Head of caudate nucleus (tissue), 42 donors: ENCODE measurements around the gene VSIR.
A peak's percentile ranks its signal among the peaks of the same experiment; 100 is the strongest.

Experiments used
- DNase-seq, 42 donors: peaks; one replicate each; pipeline versions ENCODE4 v3.0.0 to v3.0.0-alpha.2; 2020 to 2021; ENCODE audit warnings: mixed read lengths in 7 of 42
- intact Hi-C: fragments of 100-400 bp; cut with DNase I; formaldehyde crosslinking; loops from one replicate; pipeline ENCODE4 v1.15.0; 2022

VSIR gene

DNA sequence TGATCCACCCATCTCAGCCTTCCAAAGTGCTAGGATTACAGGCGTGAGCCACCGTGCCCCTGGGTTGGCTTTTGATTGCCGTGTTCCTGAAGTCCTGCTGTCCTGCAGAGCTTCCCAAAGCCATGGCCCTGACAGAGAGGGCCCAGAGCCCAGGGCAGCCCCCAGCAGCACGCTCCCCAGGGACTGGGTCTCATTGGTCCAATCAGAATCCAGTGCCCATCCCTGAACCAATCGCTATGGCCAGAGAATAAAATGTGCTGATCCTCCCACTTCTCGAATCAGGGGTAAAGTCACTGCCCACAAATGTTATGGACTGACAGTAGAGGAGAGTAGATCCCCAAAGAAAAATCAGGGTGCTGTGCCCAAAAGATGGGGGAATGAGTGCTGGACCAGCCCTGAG is 48.8 kb downstream of the VSIR start:
- no peak for DNase-seq

DNA sequence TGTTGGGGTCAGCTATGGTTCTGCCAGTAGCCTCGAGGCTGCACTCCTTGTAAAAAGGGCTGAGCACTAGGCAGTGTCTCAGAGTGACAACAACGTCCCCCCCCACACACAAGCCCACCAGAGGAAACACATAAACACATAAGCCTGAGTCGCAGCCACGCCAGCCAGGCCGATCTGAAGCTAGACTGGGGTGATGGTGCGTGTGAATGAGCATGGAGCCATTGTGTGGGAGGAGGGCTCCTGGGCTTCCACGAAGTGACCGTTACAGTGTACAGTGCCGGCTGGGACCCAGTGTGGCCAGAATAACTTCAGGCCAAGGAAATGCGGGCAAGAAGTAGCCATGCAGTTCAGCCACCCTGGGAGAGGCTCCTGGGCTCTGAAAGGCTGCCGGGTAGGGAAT is 50.0 kb downstream of the VSIR start:
- intact Hi-C loops, result no loop called here
- no peak for DNase-seq

More for the DNA sequence above, 48.8 kb downstream of the VSIR start:
- intact Hi-C loops, result no loop called here

DNA sequence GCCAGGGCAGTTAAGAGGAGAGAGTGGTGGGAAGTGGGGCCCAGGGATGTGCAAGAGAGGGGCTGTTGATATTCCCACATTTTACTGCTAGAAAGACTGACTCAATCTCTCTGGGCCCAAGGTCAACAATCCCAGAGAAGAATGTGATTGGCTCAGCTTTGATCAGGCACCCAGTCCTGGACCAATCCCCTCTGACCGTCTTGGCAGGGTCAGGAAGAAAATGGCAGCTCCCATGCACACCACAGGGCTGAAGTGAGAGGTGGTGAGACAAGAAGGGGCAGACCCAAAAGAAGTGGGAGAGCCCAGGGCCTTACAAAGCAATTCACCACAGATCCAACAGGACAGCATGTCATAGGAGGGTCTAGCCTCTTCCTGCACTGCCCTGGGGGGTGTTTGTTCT is 50.5 kb downstream of the VSIR start:
- intact Hi-C loops, result no loop called here
- DNase-seq, result no peak

DNA sequence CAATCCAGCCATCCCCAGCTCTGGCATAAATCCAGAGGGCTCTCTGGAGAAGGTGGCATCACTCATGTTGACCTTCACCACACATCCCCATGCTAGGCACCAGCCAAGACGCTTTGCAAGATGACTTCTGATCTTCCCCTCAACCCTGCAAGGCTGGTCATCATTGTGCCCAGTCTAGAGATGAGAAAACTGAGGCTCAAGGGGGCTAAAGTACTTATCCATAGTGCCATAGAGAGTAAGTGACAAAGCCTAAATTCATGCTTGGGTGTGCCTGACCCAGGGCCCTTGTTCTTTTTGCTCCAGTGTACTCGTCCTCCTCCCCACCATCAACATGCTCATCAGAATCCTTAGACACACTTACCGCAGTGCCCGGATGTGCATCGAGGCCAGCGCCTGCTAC is 52.0 kb downstream of the VSIR start:
- no peak for DNase-seq
- intact Hi-C loops, result no loop called here

DNA sequence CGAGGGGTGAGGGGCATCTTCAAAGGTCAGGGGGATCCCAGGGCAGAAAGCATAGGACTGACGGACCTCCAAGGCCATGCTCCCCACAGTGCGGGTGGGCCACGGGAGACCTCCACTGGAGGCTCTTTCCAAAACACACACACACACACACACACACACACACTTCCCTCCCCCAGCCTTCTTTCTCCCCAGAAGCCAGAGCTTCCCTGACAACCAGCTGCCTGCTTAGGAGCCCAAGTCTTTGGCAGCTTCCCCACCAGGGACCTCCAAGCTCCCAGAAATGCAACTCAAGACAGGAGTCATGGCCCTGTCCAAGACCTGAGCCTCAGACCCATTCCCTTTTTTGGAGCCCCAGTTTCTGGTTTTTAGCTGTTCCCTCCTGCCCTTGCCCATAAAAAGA is 53.0 kb downstream of the VSIR start:
- no peak for DNase-seq

DNA sequence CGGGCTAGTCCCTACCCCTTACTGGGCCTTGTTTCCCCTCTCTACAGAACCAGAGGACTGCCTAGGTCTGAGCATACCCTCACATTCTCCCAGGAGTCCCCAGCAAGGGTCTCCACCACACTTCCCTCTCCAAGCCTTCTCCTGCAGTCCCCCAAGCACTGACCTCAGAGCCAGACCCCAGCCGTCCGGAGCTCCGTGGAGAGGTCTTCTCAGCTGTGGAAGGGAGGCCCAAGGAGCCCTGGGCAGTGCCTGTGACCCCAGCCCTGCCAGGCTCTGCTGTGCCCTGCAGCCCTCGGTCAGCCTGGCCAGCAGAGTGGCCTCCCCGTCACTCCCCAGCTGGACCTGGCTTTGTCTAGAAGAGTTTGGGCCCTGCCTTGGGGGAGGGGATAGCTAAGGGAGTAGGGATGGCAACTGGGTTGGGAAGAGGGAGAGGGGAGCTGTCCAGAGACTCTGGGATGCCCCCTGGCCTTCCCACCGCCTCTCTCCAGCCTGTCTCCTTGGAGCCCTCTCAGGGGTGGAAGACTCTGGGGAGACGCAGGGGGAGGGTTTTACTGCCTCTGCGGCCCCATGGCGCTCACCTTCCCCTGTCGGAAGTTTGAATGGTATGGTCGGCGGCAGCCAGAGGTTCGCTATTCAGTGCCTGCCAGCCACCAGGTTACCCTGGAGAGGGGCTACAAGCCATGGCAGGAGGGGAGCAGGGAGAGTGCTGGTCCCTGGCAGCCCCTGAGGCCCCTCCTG is 53.7 kb downstream of the VSIR start, which contains the start of gene C10orf105:
Gene C10orf105, minus strand, starts transcription at position 315 of the 738 bp plus-strand sequence. CDS start 3,441 bp downstream, outside the sequence.
- peak in 6 of 42 donors; percentile 23 to 48 (median 42) for DNase-seq
- intact Hi-C loops, result loop anchor here (10.0 kb wide), 1 partner anchor 175 kb away; no protein-coding TSS in a partner anchor

More for the DNA sequence above, 53.0 kb downstream of the VSIR start:
- intact Hi-C loops, result no loop called here

DNA sequence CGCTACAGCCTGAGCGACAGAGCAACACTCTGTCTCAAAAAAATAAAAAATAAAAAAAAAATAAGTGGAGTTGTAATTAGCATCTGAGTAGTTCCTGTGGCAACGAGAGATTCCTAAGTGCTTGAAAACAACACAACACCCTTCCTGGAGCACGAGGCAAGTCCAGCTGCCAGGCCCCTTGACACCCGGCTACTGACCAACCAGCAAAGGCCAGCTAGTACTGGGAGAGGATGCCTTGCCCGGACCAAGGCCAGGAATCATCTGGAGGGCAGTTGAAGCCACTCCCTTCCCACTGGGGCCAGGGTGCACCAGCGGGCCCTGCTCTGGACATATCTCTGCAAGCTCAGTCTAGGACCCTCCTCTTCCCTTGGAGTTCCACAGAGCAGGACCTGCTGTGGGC is 54.3 kb downstream of the VSIR start:
- peak in 7 of 42 donors; percentile 29 to 52 (median 46) for DNase-seq

DNA sequence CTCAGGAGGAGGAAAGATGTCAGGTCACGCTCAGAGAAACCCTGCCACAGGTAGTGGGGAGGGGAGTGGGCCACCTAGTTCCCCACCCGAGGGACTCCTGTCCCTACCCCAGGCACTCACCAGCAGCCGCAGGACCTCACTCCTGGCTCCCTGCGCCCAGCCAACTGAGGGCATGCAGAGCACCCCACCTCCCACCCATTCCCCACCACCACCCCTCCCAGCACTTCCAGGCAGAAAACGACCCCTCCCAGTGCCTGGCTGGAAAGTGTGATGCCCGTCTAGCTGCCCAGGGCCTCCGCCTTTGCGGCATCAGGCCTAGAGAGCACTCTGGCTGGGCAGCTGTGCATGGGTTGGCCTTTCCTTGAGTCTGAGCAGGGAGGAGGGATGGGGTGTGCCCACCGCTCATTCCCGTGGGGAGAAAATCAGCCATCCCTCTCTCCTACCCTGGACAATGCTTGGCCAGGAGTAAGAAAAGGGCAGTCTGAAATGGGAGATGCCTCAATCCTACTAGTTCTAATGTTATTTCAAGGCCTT is 55.1 kb downstream of the VSIR start:
- intact Hi-C loops, result loop anchor here (10.0 kb wide), 1 partner anchor 177 kb away; no protein-coding TSS in a partner anchor

More for the DNA sequence above, 54.3 kb downstream of the VSIR start:
- intact Hi-C loops, result loop anchor here (10.0 kb wide), 1 partner anchor 176 kb away; no protein-coding TSS in a partner anchor

DNA sequence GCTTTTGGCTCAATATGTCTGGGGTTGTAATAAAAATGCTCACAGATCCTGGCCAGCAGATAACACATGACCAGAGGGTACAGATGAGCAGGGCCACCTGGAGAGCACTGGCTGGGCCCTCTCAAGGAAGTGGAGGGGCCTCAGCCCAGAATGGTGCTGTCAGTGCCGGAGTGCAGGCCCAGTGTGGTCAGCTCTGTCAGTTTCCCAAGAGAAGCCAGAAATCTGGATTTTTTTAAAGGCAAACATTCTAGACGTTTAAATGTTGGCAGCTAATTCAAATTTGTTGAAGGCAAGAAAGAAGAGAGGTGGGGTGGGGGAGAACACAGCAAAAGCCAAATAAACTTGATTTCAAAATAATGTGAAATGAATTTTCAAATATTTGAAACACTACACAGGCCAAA is 55.8 kb downstream of the VSIR start:
- DNase-seq, result no peak
- intact Hi-C loops, result loop anchor here (10.0 kb wide), 1 partner anchor 177 kb away; no protein-coding TSS in a partner anchor

More for the DNA sequence above, 55.1 kb downstream of the VSIR start:
- DNase-seq, result no peak

DNA sequence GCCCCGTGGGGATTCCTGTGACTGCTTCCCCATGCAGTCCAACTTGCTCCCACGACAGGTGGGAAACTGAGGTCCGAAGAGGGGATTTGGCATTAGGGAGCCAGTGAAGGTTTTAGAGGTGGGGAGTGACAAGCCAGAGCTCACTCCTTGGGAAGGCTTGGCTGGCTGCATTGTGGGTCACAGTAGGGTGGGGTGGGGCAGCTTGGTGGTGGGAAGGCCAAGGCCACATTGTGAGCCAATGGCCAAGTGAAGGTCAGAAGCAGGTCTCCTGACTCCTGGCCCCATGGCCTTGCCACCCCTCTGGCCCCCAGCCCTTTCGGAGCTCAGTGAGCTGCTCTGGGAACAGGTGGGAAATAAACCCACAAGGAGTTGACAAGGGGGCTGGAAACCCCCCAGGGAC is 56.3 kb downstream of the VSIR start:
- intact Hi-C loops, result loop anchor here (10.0 kb wide), 1 partner anchor 178 kb away; no protein-coding TSS in a partner anchor
- DNase-seq, result no peak

DNA sequence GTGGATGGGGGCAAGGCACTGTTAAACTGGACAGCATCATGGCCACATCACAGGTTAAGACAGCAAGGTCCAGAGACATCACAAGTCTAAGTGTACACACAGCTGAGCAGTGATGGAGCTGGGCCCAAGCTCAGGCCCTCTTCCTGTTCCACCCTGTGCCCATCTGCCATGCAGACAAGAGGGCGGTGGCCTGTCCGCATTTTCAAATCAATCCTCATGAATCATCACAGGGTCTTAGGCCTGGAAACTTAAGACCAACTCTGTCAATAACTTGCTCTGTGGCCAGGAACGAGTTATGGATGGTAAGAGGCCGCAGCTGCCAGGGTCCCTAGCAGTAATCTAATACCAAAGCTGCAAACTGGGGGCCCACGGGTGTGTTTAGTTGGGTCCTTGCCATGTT is 56.9 kb downstream of the VSIR start:
- intact Hi-C loops, result loop anchor here (10.0 kb wide), 1 partner anchor 178 kb away; no protein-coding TSS in a partner anchor
- no peak for DNase-seq

DNA sequence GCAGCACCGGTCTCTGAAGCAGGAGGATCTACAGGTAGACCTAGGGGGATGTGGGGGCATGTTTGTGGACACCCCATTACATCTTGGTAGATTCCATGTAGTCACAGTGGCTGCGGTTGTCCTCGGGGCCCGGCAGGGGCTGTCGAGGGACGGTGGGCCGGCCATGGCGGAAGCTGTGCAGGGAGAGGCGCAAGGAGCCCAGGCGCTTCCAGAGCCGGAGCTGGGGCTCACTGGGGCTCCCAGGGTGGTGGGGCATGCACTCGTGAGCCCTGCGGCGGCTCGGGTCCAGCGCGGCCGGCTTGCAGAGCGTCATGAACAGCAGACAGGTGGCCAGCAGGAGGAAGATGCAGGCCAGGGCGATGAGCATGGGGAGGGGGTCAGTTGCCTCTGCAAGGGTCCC is 57.5 kb downstream of the VSIR start:
- DNase-seq, result no peak
- intact Hi-C loops, result loop anchor here (10.0 kb wide), 1 partner anchor 179 kb away; no protein-coding TSS in a partner anchor

DNA sequence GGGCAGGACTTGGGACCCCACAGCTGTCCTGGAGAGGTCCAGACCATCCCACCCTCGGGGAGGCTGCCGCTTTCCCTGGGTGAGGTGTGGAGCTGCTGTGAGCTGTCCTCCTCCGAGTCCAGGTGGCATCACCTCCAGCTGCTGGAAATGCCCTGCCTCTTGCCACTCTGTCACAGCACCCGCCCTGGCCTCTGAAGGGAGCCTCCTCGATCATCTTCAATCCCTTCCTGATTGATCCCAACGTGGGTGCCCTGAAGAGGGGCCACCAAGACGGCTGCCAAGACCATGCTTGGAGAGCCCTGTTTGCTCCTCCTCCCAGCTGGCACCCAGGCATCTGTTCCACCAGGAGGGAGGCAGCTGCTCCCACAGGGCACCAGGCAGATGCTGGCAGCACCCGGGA is 58.3 kb downstream of the VSIR start:
- intact Hi-C loops, result loop anchor here (10.0 kb wide), 1 partner anchor 180 kb away; no protein-coding TSS in a partner anchor
- peak in 4 of 42 donors; percentile 27 to 44 (median 36) for DNase-seq

DNA sequence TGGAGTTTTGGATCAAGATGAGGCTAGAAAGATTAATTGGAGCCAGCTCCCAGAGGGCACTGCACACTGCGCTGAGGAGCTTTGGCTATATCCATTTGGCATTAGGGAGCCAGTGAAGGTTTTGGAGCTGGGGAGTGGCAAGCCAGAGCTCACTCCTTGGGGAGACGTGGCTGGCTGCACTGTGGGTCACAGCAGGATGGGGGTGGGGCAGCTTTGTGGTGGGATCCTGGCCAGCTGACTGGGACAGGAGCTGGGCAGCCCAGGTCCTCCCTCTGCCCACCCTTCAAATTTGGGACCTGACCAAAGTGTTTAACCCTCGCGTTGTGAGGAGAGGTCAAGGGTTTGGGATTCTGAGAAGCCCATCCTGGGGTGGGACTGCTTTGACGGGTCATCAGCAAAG is 58.7 kb downstream of the VSIR start:
- intact Hi-C loops, result loop anchor here (5.0 to 10.0 kb wide), 3 partner anchors 180 to 337 kb away; no protein-coding TSS in a partner anchor
- peak in 1 of 42 donors; percentile 52 for DNase-seq

DNA sequence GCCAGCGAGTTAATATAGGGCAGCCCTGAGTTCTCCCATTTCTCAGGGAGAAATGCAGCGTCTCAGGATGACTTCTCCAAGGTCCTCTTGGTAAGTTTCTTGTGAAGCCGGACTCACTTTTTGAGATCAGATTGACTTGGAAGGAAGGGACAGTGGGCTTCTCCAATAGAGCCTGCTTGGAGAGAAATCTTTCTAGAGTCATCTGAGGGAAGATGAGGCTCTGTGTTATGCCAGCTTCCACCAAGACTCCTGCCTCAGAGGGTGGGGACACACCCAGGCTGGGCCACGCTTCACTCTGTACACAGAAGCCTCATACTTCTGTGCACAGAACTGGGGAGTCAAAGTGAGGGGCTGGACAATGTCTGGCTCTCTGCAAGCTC is 59.3 kb downstream of the VSIR start:
- DNase-seq, result no peak
- intact Hi-C loops, result loop anchor here (5.0 to 10.0 kb wide), 3 partner anchors 181 to 337 kb away; no protein-coding TSS in a partner anchor

DNA sequence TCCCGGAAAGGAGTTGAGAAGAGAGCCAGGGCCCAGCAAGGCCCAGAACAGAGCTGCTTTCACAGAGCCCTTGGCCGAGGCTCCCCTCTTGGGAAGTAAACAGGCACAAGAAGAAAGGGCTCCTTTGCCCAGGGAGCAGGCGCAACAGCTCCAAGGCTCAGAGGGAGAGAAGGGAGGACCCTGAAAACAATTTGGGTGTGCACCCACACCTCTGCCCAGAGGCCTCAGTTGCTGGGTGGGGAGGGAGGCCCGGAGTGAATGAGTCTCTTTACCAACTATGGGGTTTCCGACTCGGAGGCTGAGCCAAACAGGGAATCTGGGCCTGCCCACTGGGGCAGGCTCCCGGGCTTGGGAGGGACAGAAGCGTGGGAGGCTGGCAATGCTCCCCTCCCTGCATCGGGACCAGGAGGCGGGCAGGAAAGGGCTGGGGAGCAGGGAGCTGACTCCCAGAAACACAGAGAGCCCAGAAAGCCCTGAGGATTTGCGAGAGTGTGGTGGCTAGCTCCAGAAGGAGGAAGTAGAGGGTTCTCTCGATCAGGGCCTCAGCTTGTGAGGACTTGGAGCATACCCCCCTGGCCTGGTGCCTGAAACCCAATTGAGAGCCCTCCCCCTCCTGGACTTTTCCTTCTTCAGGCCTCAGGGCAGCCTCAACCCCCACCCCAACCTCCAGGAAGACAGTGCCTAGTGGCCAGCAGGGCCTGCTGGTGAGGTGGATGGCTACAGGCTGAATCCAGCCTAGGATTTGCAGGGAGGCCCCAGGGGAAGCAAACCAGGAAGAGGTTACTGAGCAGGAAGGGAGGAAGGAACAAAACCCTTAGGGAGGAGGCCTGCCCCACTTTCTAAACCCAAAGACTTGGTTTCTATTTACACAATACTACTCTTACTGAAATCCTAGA is 59.9 kb downstream of the VSIR start:
- DNase-seq, result peak; percentile 61 to 96 (median 86)
- intact Hi-C loops, result loop anchor here (5.0 to 10.0 kb wide), 3 partner anchors 181 to 336 kb away; no protein-coding TSS in a partner anchor

DNA sequence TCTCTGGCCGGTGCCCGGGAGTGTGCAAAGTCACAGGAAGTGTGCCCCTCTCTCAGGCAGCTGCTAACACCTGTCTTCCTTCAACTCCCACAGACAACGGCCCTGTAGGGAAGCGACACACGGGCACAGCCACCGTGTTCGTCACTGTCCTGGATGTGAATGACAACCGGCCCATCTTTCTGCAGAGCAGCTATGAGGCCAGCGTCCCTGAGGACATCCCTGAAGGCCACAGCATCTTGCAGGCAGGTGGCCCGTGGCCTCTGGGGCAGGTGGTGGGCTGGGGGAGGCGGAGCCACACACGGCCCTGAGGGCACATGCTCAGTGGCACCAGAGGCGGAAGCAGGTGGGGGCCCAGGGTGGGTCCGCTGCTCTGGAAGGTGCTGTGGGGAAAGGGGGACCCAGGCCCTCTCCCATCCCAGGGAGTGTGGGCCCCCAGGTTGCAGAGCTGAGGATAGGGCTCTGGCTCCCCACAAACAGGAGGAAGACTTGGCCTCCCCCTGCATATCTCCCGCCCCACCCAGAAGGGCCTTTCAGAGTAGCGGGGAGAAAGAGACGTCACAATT is 60.7 kb downstream of the VSIR start:
- intact Hi-C loops, result loop anchor here (5.0 to 10.0 kb wide), 3 partner anchors 182 to 335 kb away; no protein-coding TSS in a partner anchor
- DNase-seq, result peak in 3 of 42 donors; percentile 28 to 49 (median 36)

DNA sequence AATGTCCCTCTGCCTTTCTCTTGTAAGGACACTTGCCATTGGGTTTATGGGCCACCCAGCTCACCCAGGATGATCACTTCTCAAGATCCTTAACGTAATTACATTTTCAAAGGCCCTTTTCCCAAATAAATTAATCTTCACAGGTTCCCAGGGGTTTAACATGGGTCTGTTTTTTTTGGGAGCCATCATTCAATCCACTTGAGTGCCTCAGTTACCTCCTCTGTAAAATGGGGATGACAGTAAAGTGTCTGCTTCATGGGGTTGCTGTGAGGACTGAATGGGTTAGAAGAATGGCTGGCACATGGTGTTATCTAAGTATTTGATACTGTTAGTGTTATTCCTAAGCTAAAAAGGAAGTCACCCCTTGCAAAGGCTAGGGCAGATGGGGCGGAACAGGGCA is 61.1 kb downstream of the VSIR start:
- DNase-seq, result no peak
- intact Hi-C loops, result loop anchor here (5.0 to 10.0 kb wide), 3 partner anchors 183 to 335 kb away; no protein-coding TSS in a partner anchor
